DMS53 treated with DMSO at 0.1 percent for 48 hours (cell line): Measurements from ENCODE around the gene PARD6A.
A peak's percentile ranks its signal among the peaks of the same experiment; 100 is the strongest.

Experiments used
- DNase-seq: peaks from one replicate; lab custom pipeline; 2025; ENCODE audit not compliant: unreplicated experiment; lab: John Stamatoyannopoulos, UW

PARD6A gene

GRCh38 chr16:67666032-67666551 is 5.3 kb downstream of the PARD6A start:
- DNase-seq: no peak

- DNase-seq: peak; percentile 37
Observed at GRCh38 chr16:67666559-67667452, 6.0 kb downstream of the PARD6A start, which contains the start of the genes C16orf86 and ENKD1. Gene C16orf86, plus strand, starts transcription at chr16:67666814. Its CDS starts 157 bp downstream, at chr16:67666971. Gene ENKD1, minus strand, starts transcription at chr16:67666750. Its CDS starts 308 bp downstream, at chr16:67666442.

- no peak for DNase-seq
Observed at GRCh38 chr16:67667453-67667816, 6.7 kb downstream of the PARD6A start.

GRCh38 chr16:67667817-67668494 is 7.2 kb downstream of the PARD6A start:
- peak; percentile 87 for DNase-seq

- no peak for DNase-seq
Observed at GRCh38 chr16:67668495-67669157, 7.9 kb downstream of the PARD6A start.

GRCh38 chr16:67669499-67670101 is 8.8 kb downstream of the PARD6A start:
- DNase-seq: no peak

- DNase-seq: no peak
Observed at GRCh38 chr16:67672306-67672705, 11.5 kb downstream of the PARD6A start.

GRCh38 chr16:67672739-67673662 is 12.2 kb downstream of the PARD6A start:
- peak; percentile 12 for DNase-seq

GRCh38 chr16:67673712-67674580 is 13.2 kb downstream of the PARD6A start:
- peak; percentile 21 for DNase-seq

- DNase-seq: no peak
Observed at GRCh38 chr16:67674851-67675578, 14.3 kb downstream of the PARD6A start.

- no peak for DNase-seq
Observed at GRCh38 chr16:67675579-67675935, 14.8 kb downstream of the PARD6A start.

- DNase-seq: no peak
Observed at GRCh38 chr16:67675999-67676398, 15.2 kb downstream of the PARD6A start.

GRCh38 chr16:67676516-67676915 is 15.8 kb downstream of the PARD6A start:
- DNase-seq: no peak

- DNase-seq: no peak
Observed at GRCh38 chr16:67676939-67677338, 16.2 kb downstream of the PARD6A start.

GRCh38 chr16:67677712-67678111 is 17.0 kb downstream of the PARD6A start:
- no peak for DNase-seq

GRCh38 chr16:67678354-67679023 is 17.7 kb downstream of the PARD6A start:
- no peak for DNase-seq

- DNase-seq: no peak
Observed at GRCh38 chr16:67679935-67680897, 19.5 kb downstream of the PARD6A start.
